ENCODE measurements around the gene CDCA4. TPM values are rescaled to one million over a fixed set of nuclear protein-coding genes. Genes with fewer than 3 reads are reported as not detected.

The CDCA4 gene
- total and polyA plus RNA-seq, 2 donors (not counting 3 experiments of a cell fraction or from before 2014, with no cell fraction given) = 29.9 to 44.5 TPM

GRCh38 chr14:104980611-104981531 is 40.0 kb downstream of the CDCA4 start:
- TF ChIP-seq MYC (IDR thresholded peaks at IDR 0.05; ENCODE audit: low read depth, low read length) = no peak
- TF ChIP-seq FOS (IDR thresholded peaks at IDR 0.05; ENCODE audit: borderline replicate concordance, insufficient read depth, low read length) = no peak
- no peak for TF ChIP-seq GATA2 (IDR thresholded peaks at IDR 0.05; ENCODE audit: insufficient read depth, insufficient read length, low read depth, low read length)
- TF ChIP-seq MAX (IDR thresholded peaks at IDR 0.05; ENCODE audit: insufficient read depth, insufficient read length) = no peak
- no peak for TF ChIP-seq POLR2AphosphoS5 (IDR thresholded peaks at IDR 0.05; ENCODE audit: insufficient read depth, low read depth, low read length)
- no peak for TF ChIP-seq EZH2 (IDR thresholded peaks at IDR 0.05; ENCODE audit: borderline replicate concordance, low read depth, low read length, severe bottlenecking)
- no peak for TF ChIP-seq POLR2A (IDR thresholded peaks at IDR 0.05; ENCODE audit: low read depth, low read length)
- no peak for TF ChIP-seq CTCF (IDR thresholded peaks at IDR 0.05; ENCODE audit: extremely low read depth in 1 of 2, insufficient read depth in 1 of 2, low read depth in 1 of 2, low read length in 2 of 2)
- no peak for TF ChIP-seq JUN (IDR thresholded peaks at IDR 0.05; ENCODE audit: borderline replicate concordance, insufficient read depth, insufficient read length, low read depth)
- FAIRE-seq (no peak), DNase-seq (ENCODE audit: low read depth, low spot score) (no peak)
- no peaks in the 10 kb centered on the region for H3K9me1 ChIP-seq (replicated peaks; ENCODE audit: control insufficient read depth, extremely low read depth, insufficient read depth, low read length)
- CTCF ChIA-PET = interaction anchor here (1.1 to 1.7 kb wide), 2 partner anchors 11 to 65 kb away, joined by 3 to 7 read pairs; no protein-coding TSS in a partner anchor
- dilution Hi-C loops (cut with MboI; ENCODE audit: extremely low pct_ligation_motif_present, low sequenced_read_pairs) = no loop called here
- H3K9me3 ChIP-seq (replicated peaks; ENCODE audit: control insufficient read depth, insufficient read depth, low read length) = no peaks in the 10 kb centered on the region
- POLR2A ChIA-PET = interaction anchor here (0.7 kb wide), 1 partner anchor 11 kb away, joined by 3 read pairs; no protein-coding TSS in a partner anchor
- H2AFZ ChIP-seq (ENCODE audit: low read depth, low read length) = no peak overlapping the region
- no peaks in the 10 kb centered on the region for H3K36me3 ChIP-seq (ENCODE audit: control insufficient read depth in 2 of 2, extremely low read depth in 1 of 2, insufficient read depth in 2 of 2, low read length in 2 of 2)
- H4K20me1 ChIP-seq (replicated peaks; ENCODE audit: control insufficient read depth, extremely low read depth, insufficient read depth, low read length) = no peaks in the 10 kb centered on the region
- BruUV-seq (replicated peaks) = no TSS peak
- no peak overlapping the region for H3K9ac ChIP-seq (replicated peaks; ENCODE audit: extremely low read depth, insufficient read depth, low read length)
- H3K27me3 ChIP-seq (ENCODE audit: control insufficient read depth in 2 of 2, insufficient read depth in 2 of 2, low read length in 2 of 2) = no peaks in the 10 kb centered on the region
- H3K27ac ChIP-seq (ENCODE audit: insufficient read depth, low read depth, low read length) = no peak overlapping the region
- no peak overlapping the region for H3K4me2 ChIP-seq (ENCODE audit: insufficient read depth, low read length)
- H3K4me3 ChIP-seq (replicated peaks in 1 of 3; ENCODE audit: insufficient read depth in 1 of 3, low read depth in 1 of 3, low read length in 3 of 3) = no peak overlapping the region
- H3K4me1 ChIP-seq (ENCODE audit: control insufficient read depth, extremely low read depth, insufficient read depth, low read length) = peaks cover 12% of the 10 kb centered on the region
- no peaks in the 10 kb centered on the region for H3K79me2 ChIP-seq (ENCODE audit: control insufficient read depth, insufficient read depth, low read length)
- intact Hi-C loops (cut with micrococcal nuclease) = no loop called here
